ENCODE data around the gene PKN2. TPM values are rescaled to one million over a fixed set of nuclear protein-coding genes. Genes with fewer than 3 reads are reported as not detected.

Gene PKN2
- total RNA-seq, 1 experiment from 2014 or later, result 32.5 TPM

DNA sequence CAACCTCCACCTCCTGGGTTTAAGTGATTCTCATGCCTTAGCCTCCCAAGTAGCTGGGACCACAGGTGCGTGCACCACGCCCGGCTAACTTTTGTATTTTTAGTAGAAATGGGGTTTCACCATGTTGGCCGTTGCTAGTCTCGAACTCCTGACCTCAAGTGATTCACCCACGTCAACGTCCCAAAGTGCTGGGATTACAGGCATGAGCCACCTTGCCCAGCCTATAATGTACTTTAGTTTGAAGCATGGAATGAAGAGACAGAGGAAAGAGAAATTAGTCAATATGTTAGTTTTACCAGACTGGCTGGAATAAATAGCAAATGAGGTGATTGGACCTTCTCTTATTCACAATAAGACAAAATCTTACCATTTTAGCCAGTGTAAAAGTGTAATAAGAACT is 118.3 kb downstream of the PKN2 start:
- no peak overlapping the region for H2BK12ac ChIP-seq (ENCODE audit: insufficient read length, low read depth, low read length)
- no peak overlapping the region for H3K27ac ChIP-seq (ENCODE audit: insufficient read length, low read depth, low read length)
- no peaks in the 10 kb centered on the region for H3K9me3 ChIP-seq (ENCODE audit: control insufficient read depth, low read depth, low read length)
- H2BK5ac ChIP-seq (ENCODE audit: insufficient read length, low read length), result no peak overlapping the region
- H3K14ac ChIP-seq (ENCODE audit: insufficient read depth, low read length), result no peak overlapping the region
- H3K27me3 ChIP-seq (ENCODE audit: insufficient read depth, low read length), result no peaks in the 10 kb centered on the region
- H3K9ac ChIP-seq (ENCODE audit: extremely low read depth, insufficient read length, low read length), result no peak overlapping the region
- no peak overlapping the region for H3K4ac ChIP-seq (ENCODE audit: low read depth, low read length)
- no peak overlapping the region for H3K18ac ChIP-seq (ENCODE audit: insufficient read length, low read depth, low read length)
- TF ChIP-seq, protein P1, sequence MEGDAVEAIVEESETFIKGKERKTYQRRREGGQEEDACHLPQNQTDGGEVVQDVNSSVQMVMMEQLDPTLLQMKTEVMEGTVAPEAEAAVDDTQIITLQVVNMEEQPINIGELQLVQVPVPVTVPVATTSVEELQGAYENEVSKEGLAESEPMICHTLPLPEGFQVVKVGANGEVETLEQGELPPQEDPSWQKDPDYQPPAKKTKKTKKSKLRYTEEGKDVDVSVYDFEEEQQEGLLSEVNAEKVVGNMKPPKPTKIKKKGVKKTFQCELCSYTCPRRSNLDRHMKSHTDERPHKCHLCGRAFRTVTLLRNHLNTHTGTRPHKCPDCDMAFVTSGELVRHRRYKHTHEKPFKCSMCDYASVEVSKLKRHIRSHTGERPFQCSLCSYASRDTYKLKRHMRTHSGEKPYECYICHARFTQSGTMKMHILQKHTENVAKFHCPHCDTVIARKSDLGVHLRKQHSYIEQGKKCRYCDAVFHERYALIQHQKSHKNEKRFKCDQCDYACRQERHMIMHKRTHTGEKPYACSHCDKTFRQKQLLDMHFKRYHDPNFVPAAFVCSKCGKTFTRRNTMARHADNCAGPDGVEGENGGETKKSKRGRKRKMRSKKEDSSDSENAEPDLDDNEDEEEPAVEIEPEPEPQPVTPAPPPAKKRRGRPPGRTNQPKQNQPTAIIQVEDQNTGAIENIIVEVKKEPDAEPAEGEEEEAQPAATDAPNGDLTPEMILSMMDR (conservative IDR thresholded peaks at IDR 0.05), result no peak
- no peak overlapping the region for H3K4me2 ChIP-seq (ENCODE audit: insufficient read depth, insufficient read length, low read length)
- H2BK15ac ChIP-seq (ENCODE audit: low read depth, low read length), result no peak overlapping the region
- H3K9me3 Mint-ChIP-seq, result peaks cover 9 to 13% of the 10 kb centered on the region in 2 experiments; a peak in 4 of 5 replicates
- no peak overlapping the region for H2AFZ ChIP-seq (ENCODE audit: low read length)
- H3K27me3 Mint-ChIP-seq (ENCODE audit: low read depth), result no peaks in the 10 kb centered on the region
- H3T11ph ChIP-seq (ENCODE audit: low read length), result no peak overlapping the region
- H3K56ac ChIP-seq (ENCODE audit: insufficient read length, low read depth, low read length), result no peak overlapping the region
- H2BK20ac ChIP-seq (ENCODE audit: low read depth, low read length, poor library complexity, severe bottlenecking), result no peak overlapping the region
- no peaks in the 10 kb centered on the region for H3K4me1 ChIP-seq (ENCODE audit: insufficient read depth, low read length)
- H4K8ac ChIP-seq (replicated peaks; ENCODE audit: insufficient read length, low read depth, low read length), result no peak overlapping the region
- no peaks in the 10 kb centered on the region for H4K20me1 ChIP-seq (ENCODE audit: control insufficient read depth, insufficient read depth, insufficient read length)
- H3K79me2 ChIP-seq (ENCODE audit: insufficient read depth, low read length), result no peaks in the 10 kb centered on the region
- no peak overlapping the region for H2AK5ac ChIP-seq (ENCODE audit: insufficient read length, low read length)
- no peaks in the 10 kb centered on the region for H3K79me1 ChIP-seq (ENCODE audit: insufficient read depth, low read depth, low read length, poor library complexity, severe bottlenecking)
- H4K5ac ChIP-seq (ENCODE audit: insufficient read length, low read depth, low read length), result no peak overlapping the region
- H4K91ac ChIP-seq (ENCODE audit: insufficient read length, low read depth, low read length), result no peak overlapping the region
- H3K23me2 ChIP-seq (ENCODE audit: insufficient read length, low read depth, low read length, poor library complexity, severe bottlenecking), result no peaks in the 10 kb centered on the region
- H3K4me3 Mint-ChIP-seq, result no peak overlapping the region
- peaks cover 20 to 75% (median 53%) of the 10 kb centered on the region in 3 experiments for H3K36me3 Mint-ChIP-seq (ENCODE audit: insufficient read depth in 1 of 3, low read depth in 3 of 3)
- peak overlapping the region in 1 of 3 experiments; percentile 81; a peak in 2 of 7 replicates for H3K27ac Mint-ChIP-seq
- DNase-seq, result no peak
- 0 out of 4 replicates have a peak, but pooled peaks cover 0 to 2% of the 10 kb centered on the region in 2 experiments for H3K4me1 Mint-ChIP-seq
- WGBS (ENCODE audit: extremely low coverage, insufficient read length, low lambda C conversion rate), result no CpG with 5 or more reads among the region's 7 CpGs
- no peak overlapping the region for H2BK120ac ChIP-seq (ENCODE audit: low read depth, low read length, poor library complexity, severe bottlenecking)
- H3K23ac ChIP-seq (ENCODE audit: insufficient read length, low read depth, low read length), result no peak overlapping the region
